DMS153 (cell line): ENCODE results near the gene SLC34A1.
A peak's percentile ranks its signal among the peaks of the same experiment; 100 is the strongest.

ENCODE experiments used
- DNase-seq: peaks from one replicate; lab custom pipeline; 2025; lab: John Stamatoyannopoulos, UW

Gene SLC34A1

DNA sequence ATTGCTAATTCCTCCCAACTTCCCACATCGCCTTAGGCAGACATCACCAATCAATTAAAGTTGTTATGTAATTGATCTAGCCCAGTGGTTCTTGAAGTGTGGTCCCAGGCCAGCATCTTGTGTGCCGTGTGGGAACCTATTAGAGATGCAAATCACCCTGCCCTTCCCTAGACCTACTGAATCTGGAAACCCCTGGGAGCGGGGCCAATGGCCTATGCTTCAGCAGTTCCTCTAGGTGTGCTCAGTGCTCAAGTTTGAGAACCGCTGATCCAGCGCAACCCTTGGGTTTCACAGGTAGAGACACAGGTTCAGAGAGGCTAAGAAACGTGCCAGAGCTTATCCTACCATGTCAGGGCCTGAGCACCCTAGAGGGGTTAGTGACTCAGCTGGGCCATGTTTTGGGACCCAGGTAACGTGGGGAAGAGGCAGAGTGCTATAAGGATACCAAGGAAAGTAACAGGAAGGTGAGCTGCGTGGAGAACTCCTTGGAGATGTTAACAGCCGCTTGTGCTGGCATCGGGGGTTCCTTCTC lies 4.4 kb downstream of the SLC34A1 start:
- no peak for DNase-seq

GRCh38 chr5:177389241-177390169 lies 5.3 kb downstream of the SLC34A1 start:
- DNase-seq, result no peak

GRCh38 chr5:177390363-177391300 lies 6.4 kb downstream of the SLC34A1 start:
- DNase-seq, result peak; percentile 58

DNA sequence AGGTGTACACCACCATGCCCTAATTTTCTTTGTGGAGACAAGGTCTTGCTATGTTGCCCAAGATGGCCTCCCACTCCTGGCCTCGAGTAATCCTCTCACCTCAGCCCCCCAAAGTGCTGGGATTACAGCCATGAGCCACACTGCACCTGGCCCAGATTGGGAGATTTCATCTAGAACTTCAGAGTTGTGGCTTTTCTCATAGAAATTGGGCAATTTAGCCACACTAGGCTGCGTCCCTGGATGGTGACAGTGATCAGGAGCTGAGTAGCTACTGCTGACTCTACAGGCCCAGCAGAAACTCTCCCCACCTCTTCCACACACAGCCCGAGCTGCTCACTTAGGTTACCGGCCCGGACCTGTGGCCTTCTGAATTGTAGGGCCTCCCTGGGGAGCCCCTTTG lies 8.5 kb downstream of the SLC34A1 start:
- DNase-seq, result no peak

- DNase-seq, result no peak
Measured at GRCh38 chr5:177393206-177393765, 9.1 kb downstream of the SLC34A1 start.

GRCh38 chr5:177393990-177394389 lies 9.8 kb downstream of the SLC34A1 start:
- DNase-seq, result no peak

GRCh38 chr5:177396078-177396477 lies 11.8 kb downstream of the SLC34A1 start:
- DNase-seq, result no peak

DNA sequence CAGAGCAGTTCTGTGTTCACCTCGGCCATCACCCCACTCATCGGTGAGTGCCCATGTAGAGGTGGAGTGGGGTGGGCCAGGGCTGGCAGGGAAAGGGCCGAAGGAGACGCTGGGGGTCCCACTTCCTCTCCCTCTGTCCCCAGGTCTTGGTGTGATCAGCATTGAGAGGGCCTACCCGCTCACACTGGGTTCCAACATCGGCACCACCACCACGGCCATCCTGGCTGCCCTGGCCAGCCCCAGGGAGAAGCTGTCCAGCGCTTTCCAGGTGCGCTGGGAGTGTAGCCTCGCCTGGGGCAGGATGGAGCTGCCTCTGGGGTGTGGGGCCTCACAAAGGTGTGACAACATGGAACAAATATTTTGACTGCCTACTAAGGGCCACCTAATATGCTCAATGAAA lies 12.6 kb downstream of the SLC34A1 start:
- DNase-seq, result no peak

GRCh38 chr5:177397875-177398390 lies 13.7 kb downstream of the SLC34A1 start:
- DNase-seq, result no peak

DNA sequence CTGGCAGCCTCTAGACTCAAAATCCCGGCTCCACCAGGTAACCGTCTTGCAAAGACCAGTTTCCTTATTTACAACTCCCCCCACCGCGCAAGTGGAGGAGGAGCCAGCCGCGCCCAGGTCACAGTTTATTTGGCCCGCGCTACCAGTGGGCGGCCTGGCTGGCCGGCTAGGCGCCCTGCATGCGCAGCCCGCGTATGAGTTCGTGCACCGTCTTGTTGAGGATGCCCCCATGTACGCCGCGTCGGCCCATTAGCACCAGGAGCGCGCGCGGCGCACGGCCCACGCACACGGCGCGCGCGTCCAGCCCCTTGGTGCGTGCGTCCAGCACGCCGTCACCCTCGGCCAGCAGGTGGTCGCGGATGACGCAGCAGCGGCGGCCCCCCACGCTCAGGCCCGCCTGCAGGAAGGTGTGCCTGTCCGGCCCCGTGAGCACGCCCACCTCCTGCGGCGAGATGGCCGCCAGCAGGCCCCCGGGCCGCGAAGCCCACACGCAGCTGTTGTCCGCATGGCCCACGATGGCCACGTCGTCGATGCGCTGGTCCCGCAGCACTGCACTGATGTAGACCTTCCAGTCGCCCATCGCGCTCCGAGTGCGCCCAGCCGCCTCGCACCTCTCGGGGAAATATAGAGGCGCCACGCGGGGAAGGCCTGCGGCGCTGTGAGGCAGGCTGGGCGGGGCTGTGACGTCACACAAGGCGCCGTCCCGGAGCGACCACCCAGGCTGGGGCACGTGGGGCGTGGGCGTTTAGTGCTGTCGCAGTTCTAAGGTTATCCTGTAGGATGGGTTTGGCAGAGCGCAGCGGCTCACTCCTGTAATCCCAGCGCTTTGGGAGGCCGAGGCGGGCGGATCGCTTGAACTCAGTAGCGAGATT lies 16.0 kb downstream of the SLC34A1 start, which contains the start of gene PFN3:
Gene PFN3, minus strand, starts transcription at position 665 of the 872 bp plus-strand sequence. Its CDS starts 85 bp downstream, at position 580.
- DNase-seq, result no peak

DNA sequence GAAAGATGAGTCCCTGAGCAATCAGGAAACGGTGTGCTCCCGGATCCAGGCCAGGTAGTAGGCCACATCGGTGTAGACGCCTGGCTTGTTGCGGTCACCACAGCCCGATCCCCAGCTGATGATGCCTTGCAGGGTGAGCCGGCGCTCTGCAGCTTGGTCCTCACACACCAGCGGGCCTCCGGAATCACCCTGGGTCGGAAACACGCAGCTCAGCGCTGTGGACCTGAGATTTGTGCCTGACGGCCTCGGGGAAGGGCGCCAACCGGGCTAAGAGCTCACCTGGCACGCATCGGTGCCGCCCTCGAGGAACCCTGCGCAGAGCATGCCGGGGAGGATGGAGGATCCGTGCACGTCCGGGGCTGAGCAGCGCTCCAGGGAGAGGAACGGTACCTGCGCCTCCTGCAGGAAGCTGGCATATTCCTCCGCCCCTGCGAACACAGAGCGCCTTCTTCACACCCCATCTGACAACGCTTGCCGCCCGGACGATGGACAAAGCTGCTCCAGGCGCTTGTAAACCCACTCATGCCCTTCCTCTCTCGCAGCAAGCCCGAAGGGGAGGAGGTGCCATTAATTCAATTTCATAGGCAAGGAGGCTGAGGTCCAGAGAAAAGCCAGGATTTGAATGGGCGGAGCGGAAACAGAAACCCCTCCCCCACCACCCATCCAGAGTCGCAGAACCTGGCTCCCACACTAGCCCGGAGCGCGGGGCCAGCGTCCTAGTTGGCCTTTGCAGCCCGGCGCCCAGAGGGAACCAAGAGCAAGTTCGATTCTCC lies 18.2 kb downstream of the SLC34A1 start:
- DNase-seq, result peak; percentile 70

DNA sequence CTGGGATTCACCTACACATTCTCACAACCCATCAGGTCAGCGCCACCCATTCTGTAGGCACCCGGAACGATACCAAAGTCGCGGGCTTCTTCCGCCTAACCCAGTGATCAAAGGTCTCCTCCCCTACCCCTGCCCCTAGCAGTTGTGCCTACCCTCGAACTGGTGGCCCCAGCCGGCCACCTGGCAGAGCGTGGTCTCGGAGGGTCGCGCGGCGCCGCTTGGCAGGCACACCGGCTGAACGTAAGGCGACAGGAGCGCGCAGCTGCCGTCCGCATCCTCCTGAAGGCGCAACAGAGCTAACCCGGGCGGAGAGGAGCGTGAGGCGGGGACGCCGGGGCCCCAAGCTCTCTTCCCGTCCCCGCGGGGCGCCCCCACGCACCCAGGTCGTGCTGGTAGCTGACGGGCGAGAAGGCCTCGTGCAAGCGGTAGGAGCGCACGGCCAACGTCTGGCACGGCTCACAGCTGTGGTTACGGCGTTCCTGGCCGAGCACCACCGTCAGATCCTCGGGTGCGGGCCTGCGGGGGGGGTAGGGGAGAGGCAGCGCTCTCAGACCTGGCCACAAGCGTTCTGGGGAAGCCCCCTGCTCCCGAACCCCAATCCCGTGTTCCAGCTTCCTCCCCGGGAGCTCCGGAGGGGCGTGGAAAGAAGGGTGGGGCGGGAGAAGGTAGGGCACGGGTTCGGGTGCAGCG lies 19.0 kb downstream of the SLC34A1 start:
- DNase-seq, result peak; percentile 4

DNA sequence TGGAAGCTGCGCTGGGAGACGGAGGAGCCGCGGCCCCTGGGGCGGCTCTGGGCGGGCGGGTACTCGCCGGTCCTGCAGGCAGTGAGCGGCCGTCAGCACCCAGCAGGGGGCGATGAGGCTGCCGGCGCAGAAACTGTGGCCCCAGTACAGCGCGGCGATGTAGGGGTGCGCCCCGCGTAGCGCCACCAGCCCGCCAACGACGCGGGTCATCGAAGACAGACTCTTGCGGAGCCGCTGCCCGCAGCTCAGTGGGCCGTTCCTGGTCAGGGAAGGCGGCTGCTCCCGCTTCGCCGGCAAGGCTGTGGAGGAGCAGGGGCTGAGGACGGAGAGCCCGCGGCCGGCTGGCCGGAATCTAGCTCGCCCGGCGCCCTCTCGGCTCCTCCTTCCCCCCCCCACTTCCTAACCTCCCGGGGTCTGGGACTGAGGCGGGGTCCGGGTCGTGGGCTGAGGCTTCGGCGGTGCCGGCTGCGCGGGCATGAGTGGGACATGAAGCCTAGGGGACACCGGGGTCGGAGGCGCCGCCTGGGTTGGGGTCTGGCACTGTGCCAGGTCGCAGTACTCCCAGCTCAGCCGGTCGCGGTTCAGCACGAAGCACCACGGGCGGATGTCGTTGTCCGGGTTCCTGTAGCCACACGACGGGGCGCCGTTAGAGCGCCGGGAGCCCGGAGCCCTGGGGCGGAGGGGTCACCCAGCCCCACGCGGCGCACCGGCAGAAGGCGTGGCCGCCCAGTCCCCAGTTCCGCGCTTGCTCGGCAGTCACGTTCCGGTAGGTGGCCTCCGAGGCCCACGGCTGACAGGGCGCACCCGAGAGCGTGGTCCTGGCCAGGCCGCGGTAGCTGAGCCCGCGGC lies 19.8 kb downstream of the SLC34A1 start:
- DNase-seq, result peak; percentile 34

DNA sequence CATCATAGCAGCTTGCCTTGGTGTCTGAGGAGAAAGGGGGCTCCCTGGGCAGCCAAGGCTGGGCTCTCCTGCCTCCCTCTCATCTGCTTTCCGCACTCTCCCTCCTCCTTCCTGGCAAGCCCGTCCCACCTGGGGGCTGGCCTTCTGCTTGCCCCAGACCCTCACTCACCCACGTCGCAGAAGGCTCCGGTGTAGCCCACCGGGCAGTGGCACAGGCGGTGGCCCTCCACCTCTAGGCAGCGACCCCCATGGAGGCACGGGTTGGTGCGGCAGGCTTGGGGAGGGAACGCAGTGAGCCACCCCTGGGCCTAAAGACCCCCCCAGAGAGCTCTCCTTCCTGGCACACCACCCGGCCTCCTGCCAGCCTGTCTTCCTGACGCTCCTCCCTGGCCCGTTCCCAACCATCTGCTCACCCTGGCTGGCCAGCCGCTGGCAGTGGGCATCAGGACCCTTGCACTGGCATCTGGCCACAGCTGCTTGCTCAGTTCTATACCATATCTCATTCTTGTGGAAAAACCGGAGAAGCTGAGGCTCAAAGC lies 20.5 kb downstream of the SLC34A1 start:
- DNase-seq, result no peak

GRCh38 chr5:177405312-177405711 lies 21.1 kb downstream of the SLC34A1 start:
- no peak for DNase-seq

- no peak for DNase-seq
Measured at GRCh38 chr5:177405805-177406204, 21.6 kb downstream of the SLC34A1 start.

DNA sequence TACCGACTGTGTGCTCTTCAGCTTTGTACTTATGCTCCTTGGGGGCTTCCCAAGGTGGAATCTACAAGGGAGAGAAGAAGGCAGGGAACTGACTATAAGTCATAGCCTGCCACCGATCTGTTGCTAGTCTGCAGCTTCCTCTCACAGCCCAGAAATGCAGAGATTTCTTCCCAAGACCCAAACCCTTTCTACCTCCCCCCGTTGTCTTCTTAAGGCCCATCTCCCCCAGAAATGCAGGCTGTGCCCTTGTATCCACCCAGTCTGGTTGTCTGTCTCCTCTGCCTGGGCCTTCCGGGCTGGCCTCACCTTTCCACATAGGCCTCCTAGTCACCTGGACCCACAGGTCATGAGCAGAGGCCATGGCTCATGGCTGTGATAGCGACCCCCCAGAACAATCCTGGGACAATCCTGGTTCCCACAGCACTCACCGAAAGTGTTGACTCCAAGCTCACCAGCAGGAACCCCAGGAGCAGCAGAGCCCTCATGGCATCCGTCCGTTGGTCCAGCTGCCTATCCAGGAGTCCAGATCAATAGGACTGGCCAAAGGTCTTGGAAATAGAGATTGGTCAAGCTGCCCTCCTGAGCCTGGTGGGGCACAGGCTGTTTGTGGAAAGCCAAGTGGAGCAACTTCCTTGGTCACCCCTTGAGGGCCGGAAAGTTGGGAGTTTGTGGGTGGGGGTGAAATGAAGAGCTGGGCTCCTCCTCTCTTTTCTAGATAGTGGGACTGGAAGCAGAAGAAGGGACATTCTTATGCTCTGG lies 25.0 kb downstream of the SLC34A1 start, which contains the start of gene F12:
Gene F12, minus strand, starts transcription at position 522 of the 759 bp plus-strand sequence. Its CDS starts 37 bp downstream, at position 485.
- no peak for DNase-seq
